IMR-90 (cell line): Measurements from ENCODE around the gene NUFIP2. TPM values are rescaled to one million over a fixed set of nuclear protein-coding genes. Genes with fewer than 3 reads are reported as not detected.
A peak's percentile ranks its signal among the peaks of the same experiment; 100 is the strongest.

ENCODE experiments used
- ATAC-seq: fragments of 200-7000 bp; cut with Tn5 transposase; 2 replicates; pipeline ENCODE4 v1.9.1; 2020; ENCODE audit warnings: low read depth, mild to moderate bottlenecking, moderate library complexity
- BruUV-seq: library from RNA; stranded (reverse); fragments of 400-500 nt; replicated peaks from 2 replicates; lab custom pipeline; 2021; lab: Mats Ljungman, UMichigan
- CTCF ChIA-PET: fragments of 300-600 bp; formaldehyde crosslinking; extraction: SDS; loops from one replicate; lab custom pipeline; 2021; ENCODE audit warnings: antibody characterized with exemption; lab: Yijun Ruan, JAX
- POLR2A ChIA-PET: fragments of 300-600 bp; sonication (Branson Sonifier 250); formaldehyde crosslinking; loops from one replicate; lab custom pipeline; 2022; ENCODE audit warnings: antibody characterized with exemption; ENCODE audit not compliant: unreplicated experiment; lab: Charles Lee
- DNase-seq: peaks from one replicate; pipeline ENCODE4 v3.0.0; 2013
- H2AFZ ChIP-seq: replicated peaks from 2 replicates; pipeline ENCODE3; 2013; ENCODE audit warnings: low read length, mild to moderate bottlenecking; ENCODE audit not compliant: poor library complexity
- H2AK5ac ChIP-seq: 2 replicates; pipeline ENCODE4 v1.6.1; 2013; ENCODE audit warnings: low read depth, low read length, inconsistent platforms
- H2AK9ac ChIP-seq: replicated peaks from 2 replicates; pipeline ENCODE3; 2013; ENCODE audit warnings: mild to moderate bottlenecking, low read depth, low read length, moderate library complexity; ENCODE audit not compliant: poor library complexity
- H2BK120ac ChIP-seq: 2 replicates; pipeline ENCODE4 v1.6.1; 2013; ENCODE audit warnings: low read depth, low read length, inconsistent platforms
- H2BK15ac ChIP-seq: 3 replicates; pipeline ENCODE4 v1.6.1; 2013; ENCODE audit warnings: low read depth, low read length, inconsistent platforms
- H2BK20ac ChIP-seq: 2 replicates; pipeline ENCODE4 v1.6.1; 2013; ENCODE audit warnings: low read depth, mild to moderate bottlenecking, inconsistent platforms, low read length, moderate library complexity
- H2BK5ac ChIP-seq: 2 replicates; pipeline ENCODE4 v1.6.1; 2013; ENCODE audit warnings: mild to moderate bottlenecking, low read depth, low read length, inconsistent platforms; ENCODE audit not compliant: poor library complexity, severe bottlenecking
- H3K14ac ChIP-seq: replicated peaks from 2 replicates; pipeline ENCODE4 v1.6.1; 2013; ENCODE audit warnings: low read depth, low read length, inconsistent platforms
- H3K18ac ChIP-seq: 2 replicates; pipeline ENCODE4 v1.6.1; 2013; ENCODE audit warnings: low read depth, low read length, control low read depth
- H3K23ac ChIP-seq: 2 replicates; pipeline ENCODE4 v1.6.1; 2013; ENCODE audit warnings: low read depth, low read length, inconsistent platforms
- H3K27ac ChIP-seq: 2 replicates; pipeline ENCODE4 v1.5.1; 2013; ENCODE audit warnings: mild to moderate bottlenecking, control low read depth, low read length; ENCODE audit not compliant: insufficient read depth
- H3K27me3 ChIP-seq: 2 replicates; pipeline ENCODE4 v1.6.1; 2013; ENCODE audit warnings: low read length; ENCODE audit not compliant: control insufficient read depth, insufficient read depth
- H3K36me3 ChIP-seq: 2 replicates; pipeline ENCODE4 v1.6.1; 2013; ENCODE audit warnings: low read length, mixed read lengths; ENCODE audit not compliant: control insufficient read depth, insufficient read depth
- H3K4ac ChIP-seq: 2 replicates; pipeline ENCODE4 v1.6.1; 2013; ENCODE audit warnings: low read depth, low read length, inconsistent platforms
- H3K4me1 ChIP-seq: 2 replicates; pipeline ENCODE4 v1.6.1; 2013; ENCODE audit warnings: low read length, mixed read lengths; ENCODE audit not compliant: control insufficient read depth, insufficient read depth
- H3K4me2 ChIP-seq: 2 replicates; pipeline ENCODE4 v1.6.1; 2013; ENCODE audit warnings: low read depth, mild to moderate bottlenecking, control low read depth, low read length, moderate library complexity
- H3K4me3 ChIP-seq: 2 replicates; pipeline ENCODE4 v1.5.1; 2013; ENCODE audit warnings: low read depth, mild to moderate bottlenecking, control low read depth, low read length, moderate library complexity; ENCODE audit not compliant: insufficient read depth
- H3K56ac ChIP-seq: 2 replicates; pipeline ENCODE4 v1.6.1; 2013; ENCODE audit warnings: low read length, inconsistent platforms; ENCODE audit not compliant: insufficient read depth; ENCODE audit errors: extremely low read depth
- H3K79me1 ChIP-seq, 2 experiments: 2 replicates each; pipeline ENCODE4 v1.6.1; 2013; ENCODE audit warnings: low read length in 2 of 2, inconsistent platforms in 1 of 2, low read depth in 1 of 2
- H3K9ac ChIP-seq: 2 replicates; pipeline ENCODE4 v1.6.1; 2013; ENCODE audit warnings: low read depth, low read length, control low read depth
- H3K9me1 ChIP-seq: 2 replicates; pipeline ENCODE4 v1.6.1; 2013; ENCODE audit warnings: low read length, inconsistent platforms; ENCODE audit not compliant: insufficient read depth
- H3K9me3 ChIP-seq: 2 replicates; pipeline ENCODE4 v1.6.1; 2013; ENCODE audit warnings: low read length; ENCODE audit not compliant: control insufficient read depth, insufficient read depth
- H4K20me1 ChIP-seq: 2 replicates; pipeline ENCODE4 v1.6.1; 2013; ENCODE audit warnings: low read length, inconsistent platforms; ENCODE audit not compliant: insufficient read depth
- H4K5ac ChIP-seq: 2 replicates; pipeline ENCODE4 v1.6.1; 2013; ENCODE audit warnings: mild to moderate bottlenecking, low read depth, low read length, control low read depth
- H4K8ac ChIP-seq, 2 experiments: 2 replicates each; pipeline ENCODE4 v1.6.1; 2013; ENCODE audit warnings: low read depth in 2 of 2, low read length in 2 of 2, control low read depth in 1 of 2, inconsistent platforms in 1 of 2
- H4K91ac ChIP-seq: 2 replicates; pipeline ENCODE4 v1.6.1; 2013; ENCODE audit warnings: low read depth, low read length, inconsistent platforms; ENCODE audit not compliant: insufficient read depth
- BHLHE40 ChIP-seq: fragments of 150-350 bp; IDR thresholded peaks from 2 replicates; pipeline ENCODE4 v1.6.1; 2016; ENCODE audit warnings: mild to moderate bottlenecking, low read depth, low read length
- CHD1 ChIP-seq: IDR thresholded peaks from 2 replicates; pipeline ENCODE4 v1.6.1; 2012; ENCODE audit warnings: low read depth, low read length, improper control_type of control experiment
- FOS ChIP-seq: fragments of 150-350 bp; IDR thresholded peaks from 2 replicates; pipeline ENCODE4 v1.6.1; 2016; ENCODE audit warnings: low read depth, low read length
- MAFK ChIP-seq: IDR thresholded peaks from 2 replicates; pipeline ENCODE4 v1.6.1; 2012; ENCODE audit warnings: low read depth, low read length, improper control_type of control experiment
- MAZ ChIP-seq: IDR thresholded peaks from 2 replicates; pipeline ENCODE4 v1.6.1; 2012; ENCODE audit warnings: low read depth, mild to moderate bottlenecking, low read length, improper control_type of control experiment, moderate library complexity, borderline replicate concordance
- MXI1 ChIP-seq: IDR thresholded peaks from 2 replicates; pipeline ENCODE4 v1.6.1; 2012; ENCODE audit warnings: low read depth, mild to moderate bottlenecking, low read length, moderate library complexity, borderline replicate concordance
- NFE2L2 ChIP-seq: fragments of 150-350 bp; IDR thresholded peaks from 2 replicates; pipeline ENCODE4 v1.6.1; 2016; ENCODE audit warnings: low read depth, mild to moderate bottlenecking, low read length
- POLR2A ChIP-seq: IDR thresholded peaks from 2 replicates; pipeline ENCODE4 v1.6.1; 2012; ENCODE audit warnings: mild to moderate bottlenecking, low read depth, low read length
- RAD21 ChIP-seq: IDR thresholded peaks from 2 replicates; pipeline ENCODE4 v1.6.1; 2012; ENCODE audit warnings: low read length, improper control_type of control experiment
- RCOR1 ChIP-seq: IDR thresholded peaks from 2 replicates; pipeline ENCODE4 v1.6.1; 2012; ENCODE audit warnings: mild to moderate bottlenecking, low read length, improper control_type of control experiment; ENCODE audit not compliant: insufficient replicate concordance
- RFX5 ChIP-seq: IDR thresholded peaks from 2 replicates; pipeline ENCODE4 v1.8.0; 2012; ENCODE audit warnings: low read depth, mild to moderate bottlenecking, low read length, moderate library complexity
- SMC3 ChIP-seq: fragments of 150-350 bp; IDR thresholded peaks from 2 replicates; pipeline ENCODE4 v1.6.1; 2016; ENCODE audit warnings: low read depth, mild to moderate bottlenecking, antibody characterized with exemption, low read length, moderate library complexity
- WGBS, 2 experiments: methylation state at CpG; one replicate each; pipeline versions ENCODE4 v1.1.5 to v1.1.7; 2013; ENCODE audit warnings: missing lambda C conversion rate in 2 of 2; ENCODE audit not compliant: insufficient read length in 1 of 2; ENCODE audit errors: extremely low coverage in 2 of 2; 5-methylcytosine and 5-hydroxymethylcytosine counted together
- dilution Hi-C: fragments of 300-500 bp; cut with HindIII; formaldehyde crosslinking; loops from one replicate; pipeline ENCODE4 v1.14.3; 2018; ENCODE audit warnings: low sequenced_read_pairs; ENCODE audit not compliant: unreplicated experiment
- in situ Hi-C: fragments of 300-500 bp; cut with MboI; formaldehyde crosslinking; loops from 3 replicates; pipeline ENCODE4 v1.14.3; 2019; ENCODE audit warnings: low sequenced_read_pairs, inconsistent platforms, mixed read lengths
- intact Hi-C: fragments of 100-400 bp; cut with micrococcal nuclease; formaldehyde crosslinking; loops from 2 replicates; pipeline ENCODE4 v1.10.0; 2022
- polyA plus RNA-seq, 3 experiments: library from polyadenylated mRNA; depleted of rRNA; stranded (reverse); fragments of >200 nt; gene quantifications; 2 replicates each; pipeline ENCODE4 v1.2.3, GENCODE V29; 2012; ENCODE audit warnings: low replicate concordance in 1 of 3
- total RNA-seq: library from RNA; depleted of rRNA; stranded (reverse); fragments of >200 nt; gene quantifications from 2 replicates; pipeline ENCODE4 v1.2.3, GENCODE V29; 2012
- TF ChIP-seq, protein P1 (sequence below): fragments of 150-350 bp; IDR thresholded peaks from 2 replicates; pipeline ENCODE4 v1.6.1; 2017; ENCODE audit warnings: mild to moderate bottlenecking, antibody characterized with exemption, low read length, low read depth
- TF ChIP-seq, protein P2 (sequence below): fragments of 150-350 bp; IDR thresholded peaks from 2 replicates; pipeline ENCODE4 v1.6.1; 2016; ENCODE audit warnings: low read depth, mild to moderate bottlenecking, low read length, moderate library complexity, borderline replicate concordance

Gene NUFIP2
- total and polyA plus RNA-seq, 2 of the 4 experiments (the other 2 are of a cell fraction): 8.9 to 25.6 TPM

DNA sequence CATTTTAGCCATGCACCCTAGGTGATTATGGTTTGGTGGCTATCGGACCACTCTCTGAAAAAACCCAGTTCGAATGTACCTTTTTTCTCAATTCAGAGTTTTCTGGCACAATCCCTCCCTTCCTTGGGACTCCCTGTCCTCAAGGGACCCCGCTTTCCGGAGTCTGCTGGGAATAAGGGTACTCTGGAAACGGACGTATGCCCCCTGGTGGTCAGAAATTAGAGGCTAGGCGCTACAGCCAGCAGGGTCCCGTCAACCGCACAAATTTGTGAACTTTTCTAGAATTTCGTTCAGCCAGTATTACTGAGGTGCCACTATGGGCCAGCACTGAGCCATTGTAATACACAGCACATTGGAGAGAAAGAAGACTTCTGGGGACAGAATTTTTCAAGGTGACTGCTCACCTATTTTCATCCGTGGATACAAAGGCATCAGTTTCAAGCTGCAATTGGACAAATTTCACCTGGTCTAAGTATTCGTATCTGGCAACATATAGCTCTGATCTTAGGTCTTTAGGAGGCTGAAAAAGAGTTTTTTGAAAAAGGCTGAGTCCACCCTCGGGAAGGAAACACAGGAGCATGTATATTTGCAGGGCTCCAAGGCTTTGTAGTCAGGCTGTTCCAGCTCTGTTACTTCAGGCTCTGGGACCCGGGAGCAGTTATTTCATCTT, 74.4 kb downstream of the NUFIP2 start (continued):
- TF ChIP-seq RFX5: no peak
- no peak for TF ChIP-seq CHD1

DNA sequence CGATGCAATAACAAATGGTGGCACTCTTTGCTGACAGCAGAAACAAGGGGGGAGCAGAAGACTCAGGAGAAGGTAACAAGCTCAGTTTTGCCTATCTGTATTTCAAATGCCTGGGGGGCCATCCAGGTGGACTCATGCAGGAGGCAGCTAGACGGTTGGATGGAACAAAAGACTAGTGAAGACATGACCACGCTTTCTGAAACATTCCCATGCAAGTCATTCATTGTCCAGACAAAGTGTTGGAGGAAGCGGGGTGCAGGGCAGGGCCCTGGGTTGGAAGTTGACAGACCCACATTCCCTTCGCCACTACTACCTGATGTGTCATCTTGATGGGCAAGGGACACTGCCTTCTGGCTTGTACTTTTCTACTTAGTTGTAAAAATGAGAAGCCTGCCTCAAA, 77.1 kb downstream of the NUFIP2 start:
- Histone ChIP-seq H3K27me3 (no peaks in the 10 kb centered on the region), H3K36me3 (no peaks in the 10 kb centered on the region), H3K27ac (no peak overlapping the region), H2BK20ac (no peak overlapping the region), H3K4me1 (no peaks in the 10 kb centered on the region; the same call in 1 of the 2 replicates), H3K4me2 (no peak overlapping the region), H3K56ac (no peak overlapping the region), H2BK5ac (no peak overlapping the region), H3K9ac (no peak overlapping the region), H3K14ac (no peak overlapping the region), H2BK15ac (no peak overlapping the region), H4K5ac (no peak overlapping the region), H2BK120ac (no peak overlapping the region), H3K9me3 (no peaks in the 10 kb centered on the region), H4K8ac (no peak overlapping the region), H2AK9ac (no peak overlapping the region), H3K4me3 (no peak overlapping the region), H3K4ac (no peak overlapping the region), H2AFZ (no peak overlapping the region), H4K91ac (no peak overlapping the region), H3K9me1 (peaks cover 10% of the 10 kb centered on the region), H3K23ac (0 out of 2 replicates have a peak overlapping the region, but pooled peaks have one; percentile 31), H3K18ac (no peak overlapping the region), H4K20me1 (no peaks in the 10 kb centered on the region), H2AK5ac (no peak overlapping the region), H3K79me1 (no peaks in the 10 kb centered on the region)
- BruUV-seq: no TSS peak
- ATAC-seq: no peak
- POLR2A ChIA-PET: no interaction called here
- in situ Hi-C loops (loop anchor here (5.0 kb wide), 1 partner anchor 70 kb away; no protein-coding TSS in a partner anchor), intact Hi-C loops (no loop called here), dilution Hi-C loops (no loop called here)
- DNase-seq: no peak
- WGBS, 2 experiments: 86% methylated on average over 3 of the region's 5 CpGs; no CpG with 5 or more reads in 1 of the 2 experiments
- CTCF ChIA-PET: interaction anchor here (1.3 to 3.4 kb wide), 2 partner anchors 68 to 72 kb away, joined by 4 to 13 read pairs; no protein-coding TSS in a partner anchor
- TF ChIP-seq POLR2A (no peak), MAZ (no peak), MAFK (no peak), RAD21 (no peak), NFE2L2 (no peak), MXI1 (no peak), BHLHE40 (no peak), RCOR1 (no peak), FOS (no peak), SMC3 (no peak), RFX5 (no peak), CHD1 (no peak)
- TF ChIP-seq, protein P1, sequence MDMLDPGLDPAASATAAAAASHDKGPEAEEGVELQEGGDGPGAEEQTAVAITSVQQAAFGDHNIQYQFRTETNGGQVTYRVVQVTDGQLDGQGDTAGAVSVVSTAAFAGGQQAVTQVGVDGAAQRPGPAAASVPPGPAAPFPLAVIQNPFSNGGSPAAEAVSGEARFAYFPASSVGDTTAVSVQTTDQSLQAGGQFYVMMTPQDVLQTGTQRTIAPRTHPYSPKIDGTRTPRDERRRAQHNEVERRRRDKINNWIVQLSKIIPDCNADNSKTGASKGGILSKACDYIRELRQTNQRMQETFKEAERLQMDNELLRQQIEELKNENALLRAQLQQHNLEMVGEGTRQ: no peak
- TF ChIP-seq, protein P2, sequence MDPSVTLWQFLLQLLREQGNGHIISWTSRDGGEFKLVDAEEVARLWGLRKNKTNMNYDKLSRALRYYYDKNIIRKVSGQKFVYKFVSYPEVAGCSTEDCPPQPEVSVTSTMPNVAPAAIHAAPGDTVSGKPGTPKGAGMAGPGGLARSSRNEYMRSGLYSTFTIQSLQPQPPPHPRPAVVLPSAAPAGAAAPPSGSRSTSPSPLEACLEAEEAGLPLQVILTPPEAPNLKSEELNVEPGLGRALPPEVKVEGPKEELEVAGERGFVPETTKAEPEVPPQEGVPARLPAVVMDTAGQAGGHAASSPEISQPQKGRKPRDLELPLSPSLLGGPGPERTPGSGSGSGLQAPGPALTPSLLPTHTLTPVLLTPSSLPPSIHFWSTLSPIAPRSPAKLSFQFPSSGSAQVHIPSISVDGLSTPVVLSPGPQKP: no peak
